Esophagus muscularis mucosa (tissue), 4 donors: ENCODE measurements around the gene TPP2.

Experiments
- CTCF ChIP-seq, 3 experiments: fragments of 200-600 bp in 2 of 3; fragments of 450-650 bp in 1 of 3; sonication (generic) in 2 of 3; IDR thresholded peaks; one replicate each; pipeline ENCODE4 v1.5.1; 2017 to 2019; ENCODE audit warnings: antibody characterized with exemption in 3 of 3, mild to moderate bottlenecking in 2 of 3, moderate library complexity in 1 of 3
- EP300 ChIP-seq: sonication (generic); formaldehyde crosslinking; IDR thresholded peaks from one replicate; pipeline ENCODE4 v1.6.1; 2017; ENCODE audit warnings: antibody characterized with exemption
- POLR2A ChIP-seq: fragments of 450-650 bp; IDR thresholded peaks from one replicate; pipeline ENCODE4 v1.6.1; 2017; ENCODE audit warnings: antibody characterized with exemption, moderate library complexity, mild to moderate bottlenecking, low read depth
- POLR2AphosphoS5 ChIP-seq, 2 donors: sonication (generic); formaldehyde crosslinking; IDR thresholded peaks; one replicate each; pipeline ENCODE4 v1.6.1; 2017; ENCODE audit warnings: antibody characterized with exemption in 2 of 2

GRCh38 chr13:102670130-102670529 is 73.3 kb downstream of the TPP2 start:
- TF ChIP-seq EP300 (no peak), CTCF (IDR thresholded peaks at IDR 0.05) (no peak), POLR2A (no peak), POLR2AphosphoS5 (IDR thresholded peaks at IDR 0.05) (no peak)
